ACHN (cell line): Measurements from ENCODE around the gene UBA5.

Experiments used
- DNase-seq: peaks from one replicate; pipeline ENCODE4 v3.0.0-alpha.2; 2015
- in situ Hi-C: cut with HindIII; loops from 2 replicates; pipeline ENCODE4 v1.10.0; 2017; ENCODE audit warnings: low sequenced_read_pairs, low pct_ligation_motif_present, low pct_unique_long_range_greater_than_20kb

Gene UBA5

DNA sequence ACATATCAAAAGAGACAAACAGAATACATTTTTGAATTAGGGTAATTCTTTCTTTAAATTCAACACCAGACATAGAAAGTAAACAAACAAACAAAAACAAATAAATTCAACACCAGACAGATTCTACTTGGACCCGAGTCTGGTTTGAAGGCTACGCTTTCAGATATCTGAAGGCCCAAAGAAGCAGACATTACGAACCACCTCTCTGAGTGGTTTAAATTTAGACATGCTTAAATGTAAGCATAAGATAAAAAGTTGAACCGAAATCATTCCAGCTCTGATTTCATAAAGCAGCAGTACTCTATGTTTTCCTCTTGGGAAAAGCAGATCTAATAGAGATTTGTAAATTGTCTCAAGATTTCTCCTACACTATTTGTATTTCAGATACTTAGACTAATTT lies 29.9 kb downstream of the UBA5 start:
- DNase-seq: no peak
- in situ Hi-C loops: no loop called here

DNA sequence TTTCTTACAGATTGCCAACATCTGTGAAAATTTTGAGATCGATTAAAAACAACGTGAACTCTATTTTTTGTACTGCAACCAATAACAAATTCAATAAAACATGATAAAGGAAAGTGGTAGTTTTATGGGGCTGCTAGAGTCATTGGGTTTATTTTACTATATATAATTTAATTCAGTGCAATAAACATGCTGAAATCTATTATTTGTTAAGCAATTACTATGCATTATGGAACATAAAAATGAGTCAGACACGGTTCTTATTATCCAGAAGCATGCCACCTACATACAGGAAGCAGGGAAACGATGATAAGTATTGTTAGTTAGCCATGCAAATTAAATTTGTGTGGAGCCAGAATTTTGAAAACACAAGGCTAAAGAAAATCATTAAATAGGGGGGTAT lies 34.9 kb downstream of the UBA5 start:
- no peak for DNase-seq
- in situ Hi-C loops: no loop called here

DNA sequence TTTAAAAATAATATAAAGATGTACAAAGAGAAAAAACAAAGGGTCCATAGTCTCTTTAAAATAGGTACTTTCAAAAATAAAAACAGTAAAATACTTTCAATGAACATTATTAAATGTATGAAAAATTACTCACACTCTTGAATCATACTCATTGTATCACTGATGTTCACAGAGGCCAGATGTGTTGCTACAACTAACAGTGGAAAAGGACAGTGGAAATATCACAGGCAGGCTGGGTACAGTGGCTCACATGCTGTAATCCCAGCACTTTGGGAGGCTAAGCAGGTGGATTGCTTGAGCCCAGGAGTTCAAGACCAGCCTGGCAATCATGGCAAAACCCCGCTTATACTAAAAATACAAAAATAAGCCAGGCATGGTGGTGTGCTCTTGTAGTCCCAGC lies 35.3 kb downstream of the UBA5 start:
- in situ Hi-C loops: no loop called here
- no peak for DNase-seq

DNA sequence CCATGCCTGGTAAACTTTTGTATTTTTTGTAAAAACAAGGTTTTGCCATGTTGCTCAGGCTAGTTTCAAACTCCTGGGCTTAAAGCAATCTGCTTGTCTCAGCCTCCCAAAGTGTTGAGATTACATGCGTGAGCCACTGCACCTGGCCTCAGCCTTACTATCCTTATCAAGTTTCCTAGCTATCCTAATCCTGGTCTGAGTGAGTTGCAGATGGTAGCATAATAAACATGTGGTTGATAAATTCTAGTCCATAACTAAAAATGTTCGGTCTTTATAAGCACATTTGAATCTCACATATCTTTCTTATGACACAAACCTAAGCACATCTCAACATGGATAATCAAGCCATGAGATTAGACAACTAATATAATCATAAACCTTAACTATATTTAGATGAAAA lies 43.6 kb downstream of the UBA5 start:
- in situ Hi-C loops: no loop called here
- no peak for DNase-seq

DNA sequence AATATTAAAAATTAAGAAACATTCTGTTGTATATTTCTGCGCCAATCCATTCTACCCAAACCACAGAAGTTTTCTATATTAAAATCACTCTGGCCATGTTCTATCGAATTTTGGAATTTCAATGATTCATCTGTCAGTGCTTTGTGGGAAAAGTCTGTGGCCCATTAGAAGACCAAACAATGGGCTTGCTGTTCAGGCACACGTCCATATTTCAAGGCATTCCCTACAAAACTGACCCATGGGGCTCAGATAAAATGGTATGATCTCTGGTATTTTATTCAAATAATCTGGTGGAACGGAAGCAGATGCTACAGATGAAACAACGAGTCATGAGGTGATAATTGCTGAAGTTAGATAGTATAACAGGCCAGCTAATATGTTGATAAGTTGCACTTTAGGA lies 49.6 kb downstream of the UBA5 start:
- no peak for DNase-seq
- in situ Hi-C loops: no loop called here

DNA sequence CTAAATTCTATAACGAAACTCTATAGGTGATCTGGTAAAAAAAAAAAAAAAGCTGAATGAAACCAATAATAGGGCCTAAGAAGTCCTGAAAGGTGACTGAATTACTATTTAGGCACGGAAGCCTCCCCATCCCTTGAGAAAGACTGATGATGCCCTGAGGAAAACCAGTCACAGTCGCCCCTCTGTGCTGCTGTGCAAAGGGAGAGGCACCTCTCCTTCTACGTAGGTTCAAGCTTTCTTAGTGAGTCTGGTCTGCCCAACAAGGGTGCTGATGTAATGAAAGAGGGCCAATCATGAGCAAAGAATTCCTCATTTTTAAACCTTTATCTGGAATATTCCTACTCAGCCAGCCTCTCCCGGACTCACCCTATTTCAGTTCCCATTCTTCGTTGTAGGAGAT lies 50.2 kb downstream of the UBA5 start:
- no peak for DNase-seq
- in situ Hi-C loops: no loop called here

DNA sequence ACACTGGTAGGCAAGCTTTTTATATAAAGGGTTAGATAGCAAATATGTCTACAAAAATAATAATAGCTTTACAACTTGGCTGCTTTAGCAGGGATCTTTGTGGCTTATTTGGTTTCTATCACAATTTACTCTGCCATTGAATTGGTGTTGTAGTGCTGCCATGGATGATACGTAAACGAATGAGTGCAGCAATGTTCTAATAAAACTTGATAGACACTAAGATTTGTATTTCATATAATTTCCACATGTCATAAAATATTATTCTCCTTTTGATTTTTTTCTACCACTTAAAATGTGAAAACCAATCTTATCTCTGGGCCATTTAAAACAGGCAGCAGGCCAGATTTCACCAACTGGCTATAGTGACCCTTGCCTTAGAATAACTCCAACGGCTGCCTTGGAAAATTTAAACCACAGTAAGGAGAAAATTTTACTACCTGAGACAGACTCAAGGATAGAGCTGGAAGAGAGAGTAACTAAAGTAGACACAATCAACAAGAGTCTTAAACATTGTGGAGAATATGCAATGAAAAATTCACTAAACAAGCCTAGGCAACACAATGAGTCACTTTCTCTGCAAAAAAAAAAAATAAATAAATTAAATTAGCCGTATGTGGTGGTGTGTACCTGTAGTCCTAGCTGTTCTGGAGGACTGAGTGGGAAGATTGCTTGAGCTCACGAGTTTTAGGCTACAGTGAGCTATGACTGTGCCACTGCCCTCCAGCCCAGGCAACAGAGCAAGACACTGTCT lies 54.0 kb downstream of the UBA5 start:
- no peak for DNase-seq
- in situ Hi-C loops: no loop called here

DNA sequence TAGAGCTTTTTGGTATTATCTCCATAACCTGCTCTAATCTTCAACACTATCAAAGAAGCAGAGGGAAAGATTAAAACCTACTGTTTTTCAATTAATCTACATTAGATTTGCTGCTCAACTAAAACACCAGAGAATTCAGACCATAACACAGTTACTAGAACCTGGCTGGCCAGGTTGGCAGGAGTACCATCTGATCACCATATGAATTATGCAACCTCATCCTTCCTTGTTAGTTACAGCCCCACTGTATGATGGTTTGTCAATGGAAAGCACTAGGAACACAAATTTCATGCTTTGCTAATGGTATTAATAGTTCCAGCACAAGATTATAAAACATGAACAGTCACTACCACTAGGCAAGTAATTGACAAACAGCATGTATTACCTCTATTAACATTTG lies 56.2 kb downstream of the UBA5 start:
- no peak for DNase-seq
- in situ Hi-C loops: no loop called here

DNA sequence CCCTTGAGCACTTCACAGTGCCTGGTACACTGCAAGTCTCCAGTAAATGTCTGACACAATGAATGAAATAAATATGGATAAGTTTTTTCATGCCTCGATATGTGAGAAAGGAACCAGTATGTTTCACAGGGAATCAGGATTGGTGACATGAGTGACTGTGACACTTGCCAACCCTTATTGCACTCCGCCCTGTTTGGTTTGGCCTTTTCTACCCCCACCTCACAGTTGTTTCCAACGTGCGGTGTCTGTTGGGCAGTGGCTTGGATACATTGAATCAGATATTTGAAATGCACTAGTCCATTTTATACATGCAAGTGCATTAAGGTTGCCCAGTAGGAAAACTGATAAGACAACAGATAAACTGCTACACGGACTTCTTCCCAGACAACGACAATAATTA lies 60.1 kb downstream of the UBA5 start:
- in situ Hi-C loops: no loop called here
- no peak for DNase-seq

DNA sequence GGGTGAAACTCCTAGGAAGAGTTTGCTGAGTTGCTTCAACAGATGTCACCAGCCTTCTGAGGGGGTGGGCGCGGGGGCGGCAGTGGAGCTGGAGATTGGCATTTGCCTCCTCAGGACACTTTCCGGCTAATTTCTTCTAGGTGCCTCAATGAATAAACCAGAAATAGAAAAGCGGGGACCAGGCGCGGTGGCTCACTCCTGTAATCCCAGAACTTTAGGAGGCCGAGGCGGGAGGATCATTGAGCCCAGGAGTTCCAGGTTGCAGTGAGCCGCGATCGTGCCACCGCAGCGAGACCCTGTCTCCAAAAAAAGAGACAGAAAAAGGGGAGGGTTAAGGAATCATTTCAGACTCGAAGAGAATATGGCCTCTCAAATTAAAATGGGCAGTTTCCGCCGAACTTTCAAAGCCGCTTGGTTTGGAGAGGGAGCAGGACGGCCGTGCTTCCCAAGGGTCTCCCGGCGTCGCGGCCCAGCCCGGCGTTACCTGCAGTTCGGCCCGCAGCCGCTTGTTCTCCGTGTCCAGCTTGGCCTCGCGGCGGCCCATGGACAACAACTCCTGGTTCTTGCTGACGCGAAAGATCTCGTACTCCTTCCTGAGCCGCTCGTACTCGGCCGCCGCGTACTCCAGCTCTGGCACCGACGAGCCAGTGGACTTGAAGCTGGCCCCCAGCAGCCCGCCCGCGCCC lies 61.5 kb downstream of the UBA5 start:
- in situ Hi-C loops: no loop called here
- peak; percentile 64 for DNase-seq

DNA sequence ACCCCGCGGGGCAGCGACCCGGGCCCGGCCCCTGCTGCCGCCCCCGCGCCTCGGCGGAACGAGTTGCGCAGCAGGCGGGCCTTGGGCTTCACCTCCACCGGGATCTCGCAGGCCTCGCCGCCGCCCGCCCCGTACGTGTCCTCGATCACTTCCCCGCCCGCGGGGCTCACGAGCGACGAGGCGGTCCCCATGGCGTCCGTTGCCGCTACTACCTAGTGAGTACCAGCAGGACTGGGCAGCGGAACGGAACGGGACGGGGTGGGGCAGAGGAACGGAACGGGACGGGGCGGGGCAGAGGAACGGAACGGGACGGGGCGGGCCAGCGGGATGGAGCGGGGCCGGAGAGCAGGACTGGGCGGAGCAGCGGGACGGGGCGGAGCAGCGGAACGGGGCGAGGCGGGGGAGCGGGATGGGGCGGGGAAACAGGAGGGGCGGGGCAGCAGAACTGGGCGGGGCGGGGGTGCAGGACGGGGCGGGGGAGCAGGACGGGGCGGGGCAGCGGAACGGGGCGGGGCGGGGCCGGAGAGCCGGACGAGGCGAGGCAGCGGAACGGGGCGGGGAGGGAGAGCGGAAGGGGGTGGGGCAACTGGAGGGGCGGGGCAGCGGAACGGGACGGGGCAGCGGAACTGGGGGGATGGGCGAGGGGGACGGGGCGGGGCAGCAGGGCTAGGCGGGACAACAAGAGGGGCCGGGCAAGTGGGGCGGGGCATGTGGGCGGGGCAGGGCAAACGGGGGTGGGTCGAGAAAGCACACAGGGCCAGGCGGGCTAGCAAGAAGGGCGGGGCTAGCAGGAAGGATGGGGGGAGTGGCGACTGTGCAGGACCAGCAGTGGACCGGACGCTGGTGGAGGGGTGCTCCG lies 62.3 kb downstream of the UBA5 start, which contains the start of gene NPHP3:
Gene NPHP3, minus strand, starts transcription at position 245 of the 859 bp plus-strand sequence. Its CDS starts 54 bp downstream, at position 191.
- DNase-seq: peak; percentile 88
- in situ Hi-C loops: no loop called here

DNA sequence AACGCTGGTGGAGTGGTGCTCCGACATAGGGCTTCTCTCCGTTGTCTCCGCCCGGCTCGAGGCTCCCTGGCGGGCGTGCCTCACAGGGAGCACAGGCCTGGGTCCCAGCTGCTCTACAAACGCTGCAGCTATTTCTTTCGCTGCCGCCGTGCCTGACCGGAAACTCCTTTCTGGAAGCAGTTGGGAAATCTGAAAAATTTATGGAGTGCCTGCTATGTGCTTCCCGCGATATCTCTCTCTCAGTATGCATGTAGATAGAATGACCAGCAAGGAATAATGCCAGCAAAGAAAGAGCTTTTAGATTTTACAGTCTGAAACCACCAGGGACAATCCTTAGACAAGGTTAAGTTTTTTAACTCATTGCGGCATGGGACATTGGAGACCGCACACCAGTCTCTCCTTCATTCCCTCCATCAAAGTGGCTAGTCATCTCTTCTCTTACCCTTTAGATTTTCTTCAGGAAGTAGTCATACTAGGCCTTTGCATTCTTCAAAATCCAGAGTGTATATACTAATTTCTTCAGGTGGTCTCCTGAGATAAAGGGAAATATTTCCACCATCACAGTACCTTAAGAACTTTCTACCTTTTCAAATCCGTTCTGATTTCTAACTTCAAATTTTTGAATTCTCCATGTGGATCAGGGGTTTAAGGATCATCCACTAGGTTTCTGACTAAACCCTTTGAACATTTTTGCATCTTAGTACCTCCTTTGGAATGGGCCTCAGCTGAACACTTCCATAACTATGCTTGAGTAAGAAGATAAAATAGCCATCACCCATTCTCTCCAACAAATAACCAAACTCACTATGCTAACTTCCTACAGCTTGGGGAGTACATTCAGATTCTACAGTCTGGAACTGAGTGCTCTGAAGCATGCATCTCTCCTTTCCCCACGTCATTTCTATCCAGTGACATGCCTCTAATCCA lies 63.2 kb downstream of the UBA5 start:
- in situ Hi-C loops: no loop called here
- no peak for DNase-seq

DNA sequence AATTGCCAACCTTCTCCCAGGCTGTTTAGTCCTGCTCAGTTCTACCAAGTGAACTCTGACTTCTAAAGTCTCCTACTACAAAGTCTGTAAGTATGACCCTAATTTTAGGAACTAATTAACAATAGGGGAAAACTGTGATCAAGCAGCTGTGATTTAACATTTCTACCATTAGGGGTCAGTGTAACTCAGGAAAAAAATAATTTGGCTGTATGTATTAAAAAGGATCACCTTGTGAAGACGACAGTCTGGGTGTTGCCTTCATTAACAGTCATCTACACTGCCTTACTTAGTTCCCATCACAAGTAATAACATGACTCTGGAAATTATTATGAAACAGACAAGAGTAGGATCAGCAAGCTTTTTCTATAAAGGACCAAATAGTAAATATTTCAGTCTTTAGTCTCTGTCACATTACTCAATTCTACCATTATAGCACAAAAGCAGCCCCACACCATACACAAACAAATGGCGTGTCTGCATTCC lies 66.3 kb downstream of the UBA5 start:
- DNase-seq: peak; percentile 35

More for the DNA sequence above, 66.3 kb downstream of the UBA5 start:
- in situ Hi-C loops: loop anchor here (25.0 kb wide), 1 partner anchor 636 kb away; no protein-coding TSS in a partner anchor
